Measurements from ENCODE around the gene GPATCH3.
A peak's percentile ranks its signal among the peaks of the same experiment; 100 is the strongest.

Gene GPATCH3

DNA sequence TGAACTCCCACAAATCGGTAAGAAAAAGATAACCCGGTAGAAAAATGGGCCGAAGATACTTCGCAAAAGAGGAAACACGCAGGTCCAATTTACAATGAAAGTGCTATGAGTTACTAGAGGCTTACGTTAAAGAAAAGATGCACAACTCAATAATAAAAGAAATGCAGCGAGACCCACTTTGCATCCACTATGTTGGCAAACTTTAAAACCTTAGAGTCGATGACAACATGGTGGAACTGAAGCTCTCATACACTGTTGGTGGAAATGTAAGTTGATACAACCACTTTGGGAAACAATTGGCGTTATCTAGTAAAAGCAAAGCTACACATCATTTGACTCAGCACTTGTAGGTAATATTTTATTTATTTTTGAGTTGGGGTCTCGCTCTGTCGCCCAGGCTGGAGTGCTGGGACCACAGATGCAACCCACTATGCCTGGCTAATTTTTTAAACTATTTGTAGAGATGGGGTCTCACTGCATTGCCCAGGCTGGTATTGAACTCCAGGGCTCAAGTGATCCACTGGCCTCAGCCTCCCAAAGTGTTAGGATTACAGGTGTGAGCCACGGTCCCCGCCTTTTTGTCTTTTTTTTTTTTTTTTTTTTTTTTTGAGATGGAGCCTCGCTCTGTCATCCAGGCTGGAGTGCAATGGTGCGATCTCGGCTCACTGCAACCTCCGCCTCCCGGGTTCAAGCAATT is 696 bp upstream of the GPATCH3 start:
- FAIRE-seq (no peak), DNase-seq (ENCODE audit: insufficient read length, low spot score) (no peak)
- TF ChIP-seq, protein P1, sequence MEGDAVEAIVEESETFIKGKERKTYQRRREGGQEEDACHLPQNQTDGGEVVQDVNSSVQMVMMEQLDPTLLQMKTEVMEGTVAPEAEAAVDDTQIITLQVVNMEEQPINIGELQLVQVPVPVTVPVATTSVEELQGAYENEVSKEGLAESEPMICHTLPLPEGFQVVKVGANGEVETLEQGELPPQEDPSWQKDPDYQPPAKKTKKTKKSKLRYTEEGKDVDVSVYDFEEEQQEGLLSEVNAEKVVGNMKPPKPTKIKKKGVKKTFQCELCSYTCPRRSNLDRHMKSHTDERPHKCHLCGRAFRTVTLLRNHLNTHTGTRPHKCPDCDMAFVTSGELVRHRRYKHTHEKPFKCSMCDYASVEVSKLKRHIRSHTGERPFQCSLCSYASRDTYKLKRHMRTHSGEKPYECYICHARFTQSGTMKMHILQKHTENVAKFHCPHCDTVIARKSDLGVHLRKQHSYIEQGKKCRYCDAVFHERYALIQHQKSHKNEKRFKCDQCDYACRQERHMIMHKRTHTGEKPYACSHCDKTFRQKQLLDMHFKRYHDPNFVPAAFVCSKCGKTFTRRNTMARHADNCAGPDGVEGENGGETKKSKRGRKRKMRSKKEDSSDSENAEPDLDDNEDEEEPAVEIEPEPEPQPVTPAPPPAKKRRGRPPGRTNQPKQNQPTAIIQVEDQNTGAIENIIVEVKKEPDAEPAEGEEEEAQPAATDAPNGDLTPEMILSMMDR (IDR thresholded peaks at IDR 0.05; ENCODE audit: insufficient read depth, missing control alignments), result no peak

DNA sequence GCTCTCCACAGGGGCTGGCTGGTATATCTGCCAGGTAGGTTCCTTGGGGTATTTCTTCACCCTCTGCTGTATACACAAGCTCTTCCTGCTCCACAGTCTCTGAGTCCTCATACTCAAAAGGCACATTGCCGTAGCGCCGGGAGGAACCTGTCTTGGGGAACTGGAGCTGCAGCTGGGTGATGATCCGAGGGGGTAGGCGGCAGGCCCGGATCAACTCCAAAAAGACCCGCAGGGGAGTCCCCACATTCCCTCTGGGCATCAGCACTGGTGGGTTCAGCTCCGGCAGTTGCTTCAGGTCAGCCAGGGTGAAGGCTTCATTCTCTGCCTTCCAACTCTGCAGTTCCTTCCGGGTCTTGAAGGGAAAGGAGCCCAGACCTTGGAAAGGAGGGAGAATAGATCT is 2.9 kb downstream of the GPATCH3 start:
- TF ChIP-seq, protein P1 (IDR thresholded peaks at IDR 0.05; ENCODE audit: insufficient read depth, missing control alignments), result no peak
- no peak for FAIRE-seq

DNA sequence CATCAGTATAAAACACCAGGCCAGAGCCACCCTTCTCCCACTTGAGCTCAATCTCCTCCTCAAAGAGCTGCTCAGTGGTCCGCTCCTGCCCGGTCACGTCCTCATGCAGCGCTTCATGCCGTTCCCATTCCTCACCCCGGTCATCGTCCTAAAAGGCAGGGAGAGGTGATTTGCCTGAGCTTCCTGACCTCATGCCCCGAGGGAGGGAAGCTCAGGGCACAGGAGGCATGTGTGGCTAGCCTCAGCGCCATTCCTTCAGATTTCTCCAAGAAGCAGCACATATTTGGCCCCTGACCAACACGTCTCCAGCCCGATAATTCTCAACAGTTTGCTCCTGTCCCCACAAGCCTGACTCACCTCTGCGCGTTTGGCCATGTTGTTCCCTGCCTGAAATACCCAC is 6.0 kb downstream of the GPATCH3 start:
- FAIRE-seq (no peak), DNase-seq (ENCODE audit: insufficient read length, low spot score) (no peak)
- TF ChIP-seq, protein P1 (IDR thresholded peaks at IDR 0.05; ENCODE audit: insufficient read depth, missing control alignments), result no peak

More for the DNA sequence above, 2.9 kb downstream of the GPATCH3 start:
- DNase-seq (ENCODE audit: insufficient read length, low spot score), result no peak

DNA sequence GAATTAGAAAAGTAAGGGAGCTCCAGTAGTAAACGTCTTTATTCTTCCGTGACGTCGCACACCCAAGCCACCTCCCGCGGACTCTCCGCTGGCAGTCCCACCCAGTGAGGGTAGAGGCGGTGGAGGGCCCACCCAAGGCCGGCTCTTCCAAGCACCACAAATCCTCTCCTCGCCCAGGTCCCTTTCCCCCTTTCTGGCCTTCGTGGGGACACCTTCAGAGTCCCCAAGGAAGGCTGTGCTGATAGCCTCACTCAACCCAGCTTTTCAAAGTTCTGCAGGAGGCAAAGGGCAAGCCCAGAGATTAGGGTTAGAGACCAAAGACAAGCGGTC is 9.8 kb downstream of the GPATCH3 start:
- DNase-seq (ENCODE audit: insufficient read length, low spot score) (no peak), FAIRE-seq (no peak)
- TF ChIP-seq, protein P1 (IDR thresholded peaks at IDR 0.05; ENCODE audit: insufficient read depth, missing control alignments), result no peak

DNA sequence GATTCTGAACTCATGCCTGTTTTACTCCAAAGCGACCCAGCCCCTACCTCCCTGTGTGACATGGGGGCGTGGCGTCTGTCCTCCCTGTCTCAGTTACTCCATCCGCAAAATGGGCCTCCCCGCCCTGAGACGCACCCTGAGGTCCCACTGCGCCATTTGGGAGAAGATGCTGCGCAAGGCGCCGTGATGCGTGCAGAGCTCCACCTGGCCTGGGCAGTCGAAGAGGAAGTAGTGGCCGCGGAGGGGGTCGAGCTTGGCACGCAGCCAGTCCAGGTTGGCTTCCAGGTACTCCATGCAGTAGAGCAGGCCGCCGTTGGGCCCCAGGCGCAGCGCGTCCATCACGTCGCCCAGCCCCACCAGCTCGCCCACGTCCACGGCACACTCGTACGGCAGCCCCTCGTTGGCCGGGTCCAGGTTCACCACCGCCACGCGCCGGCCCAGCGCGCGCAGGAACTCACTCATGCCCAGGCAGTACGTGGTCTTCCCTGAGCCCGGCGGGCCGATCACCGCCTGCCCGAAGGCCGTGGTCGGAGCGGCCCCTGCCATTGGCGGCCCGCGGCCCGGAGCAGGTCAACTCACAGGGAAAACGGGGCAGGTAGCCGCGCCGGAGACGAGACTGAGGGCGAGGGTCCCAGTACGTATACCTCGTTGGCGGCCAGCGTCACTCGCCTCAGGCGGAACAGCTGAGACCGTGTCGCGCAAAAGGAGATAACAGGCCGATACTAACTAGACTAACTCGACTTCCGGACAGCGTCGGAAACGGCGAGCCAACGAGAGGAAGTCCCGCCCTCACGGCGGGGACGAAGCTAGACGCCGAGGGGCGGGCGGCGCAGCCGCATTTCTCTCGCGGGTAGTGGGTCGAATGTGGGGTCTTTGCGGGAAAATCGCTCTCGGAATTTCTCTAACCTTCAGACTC is 10.5 kb downstream of the GPATCH3 start, which contains the start of gene GPN2:
TSS of gene GPN2 (minus strand) at position 733 of the 916 bp plus-strand sequence. CDS start at position 546, 187 bp downstream.
- TF ChIP-seq, protein P1 (IDR thresholded peaks at IDR 0.05; ENCODE audit: insufficient read depth, missing control alignments), result no peak
- FAIRE-seq (no peak), DNase-seq (ENCODE audit: insufficient read length, low spot score) (peak; percentile 73)

DNA sequence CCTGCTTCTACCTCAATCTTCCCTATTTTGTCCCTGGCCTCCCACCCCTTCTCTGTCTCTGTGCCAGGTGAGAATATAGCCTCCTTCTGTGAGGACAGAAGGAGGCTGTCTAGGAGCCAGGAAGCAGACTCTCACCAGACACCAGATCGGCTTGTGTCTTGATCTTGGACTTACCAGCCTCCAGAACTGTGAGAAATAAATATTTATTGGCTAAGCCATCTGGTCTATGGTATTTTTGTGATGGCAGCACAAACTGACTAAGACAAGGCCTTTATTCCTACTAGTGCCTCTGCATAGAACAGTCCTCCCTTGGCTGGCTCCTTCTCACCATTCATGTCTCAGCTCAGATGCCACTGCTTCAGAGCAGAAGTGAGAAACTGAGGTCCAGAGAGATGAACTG is 12.0 kb downstream of the GPATCH3 start:
- no peak for FAIRE-seq
- TF ChIP-seq, protein P1 (IDR thresholded peaks at IDR 0.05; ENCODE audit: insufficient read depth, missing control alignments), result no peak

More for the DNA sequence above, 12.0 kb downstream of the GPATCH3 start:
- no peak for DNase-seq (ENCODE audit: insufficient read length, low spot score)
